Measurements from ENCODE around the gene RIOX2.

RIOX2 gene

DNA sequence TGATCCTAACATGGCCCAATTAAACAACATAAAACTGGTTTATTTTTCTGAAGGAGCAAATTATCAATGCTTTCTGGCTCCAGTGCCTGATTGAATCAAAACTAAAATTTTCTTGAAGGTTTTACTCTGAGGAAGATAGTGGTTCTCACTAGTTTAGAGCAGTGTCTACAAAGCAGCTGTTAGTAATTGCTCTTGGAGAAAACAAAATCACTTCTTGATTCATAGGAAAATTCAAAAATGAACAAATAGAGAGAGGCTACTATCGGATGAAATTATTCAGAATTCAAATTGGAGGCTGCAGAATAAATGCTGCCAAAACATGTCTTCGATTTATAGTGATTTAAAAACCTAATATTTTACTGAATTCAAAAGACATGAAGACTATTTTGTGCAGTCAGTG is 15.1 kb upstream of the RIOX2 start:
- no peak overlapping the region for H3K4me2 ChIP-seq (ENCODE audit: low read depth, low read length, poor library complexity, severe bottlenecking)
- H4K20me1 ChIP-seq (ENCODE audit: insufficient read depth, low read length, poor library complexity, severe bottlenecking) = no peaks in the 10 kb centered on the region
- H3K4me1 ChIP-seq (ENCODE audit: insufficient read depth, low read length, poor library complexity, severe bottlenecking) = peaks cover 4% of the 10 kb centered on the region
- H3F3A ChIP-seq (ENCODE audit: low read depth) = no peaks in the 10 kb centered on the region
- no peaks in the 10 kb centered on the region for H3K9me3 ChIP-seq (ENCODE audit: insufficient read depth, low read depth, low read length)
- H3K4me3 ChIP-seq (ENCODE audit: low read length, poor library complexity, severe bottlenecking) = no peak overlapping the region
- H3K27me3 ChIP-seq (ENCODE audit: insufficient read depth, low read length, poor library complexity, severe bottlenecking) = no peaks in the 10 kb centered on the region
- H3K9me2 ChIP-seq (replicated peaks; ENCODE audit: low read depth, low read length) = no peaks in the 10 kb centered on the region
- H3K79me2 ChIP-seq (ENCODE audit: insufficient read depth, low read length) = no peaks in the 10 kb centered on the region
- TF ChIP-seq, protein P1, sequence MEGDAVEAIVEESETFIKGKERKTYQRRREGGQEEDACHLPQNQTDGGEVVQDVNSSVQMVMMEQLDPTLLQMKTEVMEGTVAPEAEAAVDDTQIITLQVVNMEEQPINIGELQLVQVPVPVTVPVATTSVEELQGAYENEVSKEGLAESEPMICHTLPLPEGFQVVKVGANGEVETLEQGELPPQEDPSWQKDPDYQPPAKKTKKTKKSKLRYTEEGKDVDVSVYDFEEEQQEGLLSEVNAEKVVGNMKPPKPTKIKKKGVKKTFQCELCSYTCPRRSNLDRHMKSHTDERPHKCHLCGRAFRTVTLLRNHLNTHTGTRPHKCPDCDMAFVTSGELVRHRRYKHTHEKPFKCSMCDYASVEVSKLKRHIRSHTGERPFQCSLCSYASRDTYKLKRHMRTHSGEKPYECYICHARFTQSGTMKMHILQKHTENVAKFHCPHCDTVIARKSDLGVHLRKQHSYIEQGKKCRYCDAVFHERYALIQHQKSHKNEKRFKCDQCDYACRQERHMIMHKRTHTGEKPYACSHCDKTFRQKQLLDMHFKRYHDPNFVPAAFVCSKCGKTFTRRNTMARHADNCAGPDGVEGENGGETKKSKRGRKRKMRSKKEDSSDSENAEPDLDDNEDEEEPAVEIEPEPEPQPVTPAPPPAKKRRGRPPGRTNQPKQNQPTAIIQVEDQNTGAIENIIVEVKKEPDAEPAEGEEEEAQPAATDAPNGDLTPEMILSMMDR (conservative IDR thresholded peaks at IDR 0.05; ENCODE audit: low read length) = no peak
- no peak for TF ChIP-seq EZH2phosphoT487 (IDR thresholded peaks at IDR 0.05; ENCODE audit: borderline replicate concordance)
- no peak overlapping the region for H2AFZ ChIP-seq (ENCODE audit: low read length)
- no peak overlapping the region for H3K9ac ChIP-seq (ENCODE audit: low read depth, low read length, poor library complexity, severe bottlenecking)
- no peaks in the 10 kb centered on the region for H3K36me3 ChIP-seq (ENCODE audit: insufficient read depth, low read length)

DNA sequence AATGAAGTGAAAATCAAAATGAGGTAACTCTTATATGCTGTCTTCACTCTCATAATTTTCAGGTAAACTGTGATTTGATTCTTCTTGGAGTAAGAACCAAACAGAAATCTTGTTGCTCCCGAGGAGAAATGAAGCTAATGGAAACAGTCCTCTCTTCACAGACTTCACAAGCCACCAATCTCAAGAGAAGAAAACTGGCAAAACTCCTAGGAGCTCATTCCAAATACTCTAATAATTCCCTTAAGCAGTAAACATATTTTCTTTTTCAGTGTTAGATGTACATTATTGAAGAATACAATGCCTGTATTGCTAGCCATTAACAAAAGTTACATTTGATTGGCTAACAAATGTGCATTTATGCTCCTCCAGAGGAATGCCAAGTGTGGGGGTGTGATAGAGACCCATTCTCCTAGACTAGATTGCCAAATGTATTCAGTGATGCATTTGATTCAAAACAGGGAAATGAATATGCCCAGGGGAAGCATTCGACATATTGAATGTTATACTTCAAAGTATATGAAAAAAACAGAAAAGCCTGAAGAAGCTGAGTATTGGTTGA is 11.8 kb upstream of the RIOX2 start:
- H3K79me2 ChIP-seq (ENCODE audit: insufficient read depth, low read length) = no peaks in the 10 kb centered on the region
- H2AFZ ChIP-seq (ENCODE audit: low read length) = no peak overlapping the region
- no peaks in the 10 kb centered on the region for H3K36me3 ChIP-seq (ENCODE audit: insufficient read depth, low read length)
- no peaks in the 10 kb centered on the region for H3K9me3 ChIP-seq (ENCODE audit: insufficient read depth, low read depth, low read length)
- H3F3A ChIP-seq (ENCODE audit: low read depth) = no peaks in the 10 kb centered on the region
- no peak for TF ChIP-seq EZH2phosphoT487 (IDR thresholded peaks at IDR 0.05; ENCODE audit: borderline replicate concordance)
- TF ChIP-seq, protein P1 (conservative IDR thresholded peaks at IDR 0.05; ENCODE audit: low read length) = no peak
- no peak overlapping the region for H3K9ac ChIP-seq (ENCODE audit: low read depth, low read length, poor library complexity, severe bottlenecking)
- no peaks in the 10 kb centered on the region for H3K9me2 ChIP-seq (replicated peaks; ENCODE audit: low read depth, low read length)
- H3K4me1 ChIP-seq (ENCODE audit: insufficient read depth, low read length, poor library complexity, severe bottlenecking) = no peaks in the 10 kb centered on the region
- no peak overlapping the region for H3K4me3 ChIP-seq (ENCODE audit: low read length, poor library complexity, severe bottlenecking)
- no peaks in the 10 kb centered on the region for H4K20me1 ChIP-seq (ENCODE audit: insufficient read depth, low read length, poor library complexity, severe bottlenecking)
- H3K27me3 ChIP-seq (ENCODE audit: insufficient read depth, low read length, poor library complexity, severe bottlenecking) = no peaks in the 10 kb centered on the region
- H3K4me2 ChIP-seq (ENCODE audit: low read depth, low read length, poor library complexity, severe bottlenecking) = no peak overlapping the region

DNA sequence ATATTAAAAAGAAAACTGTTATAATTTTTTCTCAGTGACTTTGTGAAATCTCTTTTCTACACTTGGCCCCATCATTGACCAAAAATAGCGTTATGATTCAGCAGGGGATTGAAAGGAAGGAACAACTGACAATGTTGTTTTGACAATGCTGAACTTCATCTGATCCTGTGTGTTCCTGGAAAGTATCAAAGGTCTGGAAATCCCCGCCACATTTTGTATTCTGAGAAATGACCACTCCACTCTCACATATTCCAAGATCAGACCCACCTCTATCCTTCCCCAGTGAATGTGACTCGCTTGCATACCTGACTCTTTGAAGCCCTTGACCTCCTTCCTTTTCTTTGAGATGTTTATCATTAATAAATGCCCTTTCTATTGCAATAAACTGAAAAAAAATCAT is 9.7 kb upstream of the RIOX2 start:
- Histone ChIP-seq H3K4me1 (ENCODE audit: insufficient read depth, low read length, poor library complexity, severe bottlenecking) (no peaks in the 10 kb centered on the region), H3K4me3 (ENCODE audit: low read length, poor library complexity, severe bottlenecking) (no peak overlapping the region), H3K36me3 (ENCODE audit: insufficient read depth, low read length) (no peaks in the 10 kb centered on the region), H3F3A (ENCODE audit: low read depth) (no peaks in the 10 kb centered on the region), H2AFZ (ENCODE audit: low read length) (no peak overlapping the region), H4K20me1 (ENCODE audit: insufficient read depth, low read length, poor library complexity, severe bottlenecking) (no peaks in the 10 kb centered on the region), H3K27me3 (ENCODE audit: insufficient read depth, low read length, poor library complexity, severe bottlenecking) (no peaks in the 10 kb centered on the region), H3K79me2 (ENCODE audit: insufficient read depth, low read length) (no peaks in the 10 kb centered on the region), H3K9ac (ENCODE audit: low read depth, low read length, poor library complexity, severe bottlenecking) (no peak overlapping the region), H3K9me2 (replicated peaks; ENCODE audit: low read depth, low read length) (no peaks in the 10 kb centered on the region), H3K9me3 (ENCODE audit: insufficient read depth, low read depth, low read length) (no peaks in the 10 kb centered on the region), H3K4me2 (ENCODE audit: low read depth, low read length, poor library complexity, severe bottlenecking) (no peak overlapping the region)
- no peak for TF ChIP-seq EZH2phosphoT487 (IDR thresholded peaks at IDR 0.05; ENCODE audit: borderline replicate concordance)
- TF ChIP-seq, protein P1 (conservative IDR thresholded peaks at IDR 0.05; ENCODE audit: low read length) = no peak

Data from Loucy (cell line).